Adrenal gland (tissue), 12 donors: ENCODE results near the gene TMEM39B. TPM values are rescaled to one million over a fixed set of nuclear protein-coding genes. Genes with fewer than 3 reads are reported as not detected.
A peak's percentile ranks its signal among the peaks of the same experiment; 100 is the strongest.

Experiments
- DNase-seq, 7 donors: peaks; one replicate each; pipeline ENCODE4 v3.0.0-alpha.2; 2019 to 2020
- H3K27ac ChIP-seq, 5 donors: fragments of 200-600 bp; sonication (generic) in 4 of 5; 1 replicate in 3 of 5; 2 replicates in 2 of 5; pipeline versions ENCODE4 v1.5.1 to v1.8.0; 2016 to 2020; ENCODE audit warnings: mild to moderate bottlenecking in 1 of 5
- H3K27me3 ChIP-seq: fragments of 200-600 bp; 2 replicates; pipeline ENCODE4 v1.8.0; 2021
- H3K36me3 ChIP-seq, 2 donors: fragments of 200-600 bp; replicated peaks in 1 of 2; 1 replicate in 1 of 2; 2 replicates in 1 of 2; pipeline versions ENCODE4 v1.5.1 to v1.8.0; 2018 to 2022
- H3K4me1 ChIP-seq, 2 donors: fragments of 200-600 bp; replicated peaks in 1 of 2; 1 replicate in 1 of 2; 2 replicates in 1 of 2; pipeline versions ENCODE4 v1.5.1 to v1.8.0; 2018 to 2021
- H3K4me3 ChIP-seq, 4 donors: fragments of 200-600 bp; sonication (generic) in 3 of 4; one replicate each; pipeline ENCODE4 v1.5.1; 2016 to 2018
- H3K9me3 ChIP-seq, 3 donors: fragments of 200-600 bp; sonication (generic) in 1 of 3; replicated peaks in 1 of 3; 1 replicate in 2 of 3; 2 replicates in 1 of 3; pipeline versions ENCODE4 v1.5.1 to v1.8.0; 2016 to 2021
- CTCF ChIP-seq, 6 experiments: fragments of 450-650 bp in 4 of 6; fragments of 200-600 bp in 2 of 6; sonication (generic) in 1 of 6; IDR thresholded peaks; 1 replicate in 5 of 6; 2 replicates in 1 of 6; pipeline versions ENCODE4 v1.5.1 to v1.8.0; 2016 to 2021; ENCODE audit warnings: antibody characterized with exemption in 6 of 6, mild to moderate bottlenecking in 2 of 6, moderate library complexity in 1 of 6
- POLR2A ChIP-seq, 2 donors: fragments of 450-650 bp; IDR thresholded peaks; one replicate each; pipeline ENCODE4 v1.6.1; 2017; ENCODE audit warnings: antibody characterized with exemption in 2 of 2, mild to moderate bottlenecking in 2 of 2, moderate library complexity in 1 of 2
- WGBS, 4 donors: extraction: QIAGEN DNeasy Blood & Tissue Kit in 2 of 4; methylation state at CpG; one replicate each; pipeline versions ENCODE4 v1.1.5 to v1.1.7; 2013 to 2017; 5-methylcytosine and 5-hydroxymethylcytosine counted together
- intact Hi-C, 2 donors: fragments of 100-400 bp; cut with DNase I; formaldehyde crosslinking; loops; one replicate each; pipeline versions ENCODE4 v1.14.1 to v1.15.0; 2022 to 2023
- polyA plus RNA-seq, 3 donors: library from polyadenylated mRNA; stranded (reverse); fragments of 200-250 nt in 2 of 3; fragments of 350-450 nt in 1 of 3; fragmentation: Illumina TruSeq in 1 of 3; extraction: RNeasy Lipid Tissue Mini Kit (QIAGEN cat#74804) in 1 of 3; gene quantifications; one replicate each; pipeline ENCODE4 v1.2.3, GENCODE V29; 2013 to 2014
- total RNA-seq, 9 donors: library from RNA; depleted of rRNA in 4 of 9; stranded (reverse); fragments of >200 nt in 4 of 9; fragments of 120-200 nt in 1 of 9; fragmentation: NEBNext Ultra II Directional in 1 of 9; extraction: Animal tissue kit (Norgen Biotek cat#: 25700) in 1 of 9; gene quantifications; one replicate each; pipeline versions ENCODE4 v1.1.0 to v1.2.4, GENCODE V29; 2013 to 2023
- donor health status: healthy with polysubstance abuse.
- donor health status: Bipolar disorder and iron deficiency.
- donor health status: DM: yes; HTN: yes; CAD: no.
- donor health status: DM: no; HTN: no; CAD: no.
- donor health status: DM: no; HTN: no; CAD: no.
- donor health status: DM: yes; HTN: yes; CAD: no.

TMEM39B gene
- total and polyA plus RNA-seq, 12 donors = 4.4 to 17.4 (median 11.7) TPM

- no peak overlapping the region for H3K27ac ChIP-seq
- DNase-seq = peak in 1 of 7 donors; percentile 41
- H3K36me3 ChIP-seq = peaks cover 0 to 41% of the 10 kb centered on the region in 2 donors
- no peaks in the 10 kb centered on the region for H3K4me1 ChIP-seq
- H3K27me3 ChIP-seq = no peaks in the 10 kb centered on the region
- no peaks in the 10 kb centered on the region for H3K9me3 ChIP-seq
- intact Hi-C loops = no loop called here
- WGBS, 4 donors = 85 to 93% (median 86%) methylated on average over 6 to 10 of the region's 10 CpGs
- no peak overlapping the region for H3K4me3 ChIP-seq
- TF ChIP-seq POLR2A (IDR thresholded peaks at IDR 0.05) (no peak), CTCF (IDR thresholded peaks at IDR 0.05) (no peak)
Observed at GRCh38 chr1:32100359-32100758, 27.6 kb downstream of the TMEM39B start.

GRCh38 chr1:32100807-32101708 is 28.3 kb downstream of the TMEM39B start:
- H3K4me1 ChIP-seq = no peaks in the 10 kb centered on the region
- no peak overlapping the region for H3K4me3 ChIP-seq
- TF ChIP-seq CTCF (IDR thresholded peaks at IDR 0.05) (no peak), POLR2A (IDR thresholded peaks at IDR 0.05) (no peak)
- 86 to 91% (median 88%) methylated on average over 9 of the region's 9 CpGs for WGBS, 4 donors
- no peak overlapping the region for H3K27ac ChIP-seq
- intact Hi-C loops = no loop called here
- H3K9me3 ChIP-seq = no peaks in the 10 kb centered on the region
- no peaks in the 10 kb centered on the region for H3K27me3 ChIP-seq
- DNase-seq = no peak
- peaks cover 0 to 36% of the 10 kb centered on the region in 2 donors for H3K36me3 ChIP-seq

- intact Hi-C loops = no loop called here
- H3K4me1 ChIP-seq = peaks cover 4 to 5% of the 10 kb centered on the region in 2 donors
- DNase-seq = no peak
- peaks cover 0 to 20% of the 10 kb centered on the region in 2 donors for H3K36me3 ChIP-seq
- TF ChIP-seq POLR2A (IDR thresholded peaks at IDR 0.05) (no peak), CTCF (IDR thresholded peaks at IDR 0.05) (no peak)
- H3K9me3 ChIP-seq = no peaks in the 10 kb centered on the region
- H3K27ac ChIP-seq = no peak overlapping the region
- WGBS, 4 donors = 72 to 85% (median 82%) methylated on average over 4 of the region's 4 CpGs
- no peak overlapping the region for H3K4me3 ChIP-seq
- H3K27me3 ChIP-seq = no peaks in the 10 kb centered on the region
Observed at GRCh38 chr1:32104127-32104526, 31.4 kb downstream of the TMEM39B start.

- Histone ChIP-seq H3K27ac (no peak overlapping the region), H3K27me3 (no peaks in the 10 kb centered on the region), H3K9me3 (no peaks in the 10 kb centered on the region), H3K4me3 (no peak overlapping the region), H3K4me1 (peaks cover 14 to 16% of the 10 kb centered on the region in 2 donors), H3K36me3 (peaks cover 0 to 8% of the 10 kb centered on the region in 2 donors)
- intact Hi-C loops = no loop called here
- TF ChIP-seq CTCF (IDR thresholded peaks at IDR 0.05) (no peak), POLR2A (IDR thresholded peaks at IDR 0.05) (no peak)
- 85 to 92% (median 91%) methylated on average over 1 of the region's 1 CpG for WGBS, 4 donors
- no peak for DNase-seq
Observed at GRCh38 chr1:32105338-32105737, 32.6 kb downstream of the TMEM39B start.
